Amygdala (tissue), 56 donors: ENCODE data around the gene GKN2.
"Not testable (repeated sequence)": the region's sequence is repeated elsewhere in the genome, so short reads cannot be mapped to it uniquely, and the experiment has no call there.

Source experiments
- DNase-seq, 56 donors: peaks; one replicate each; lab custom pipeline; 2025; lab: John Stamatoyannopoulos, UW

The GKN2 gene

DNA sequence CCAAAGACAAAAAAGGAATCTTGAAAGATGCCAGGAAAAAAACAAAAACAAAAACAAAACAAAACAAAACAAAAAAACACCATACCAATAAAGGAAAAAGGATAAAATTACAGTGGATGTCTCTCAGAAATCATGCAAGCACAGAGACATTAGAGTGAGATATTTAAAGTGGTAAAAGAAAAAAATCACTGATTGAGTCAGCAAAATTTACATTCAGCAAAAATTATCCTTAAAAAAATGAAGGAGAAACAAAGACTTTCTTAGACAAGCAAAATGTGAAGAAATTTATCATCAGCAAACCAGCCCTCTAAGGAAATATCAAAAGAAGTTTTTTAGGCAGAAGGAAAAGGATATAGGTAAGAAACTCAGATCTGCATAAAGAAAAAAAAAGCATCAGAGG, 11.6 kb upstream of the GKN2 start:
- DNase-seq: no peak

DNA sequence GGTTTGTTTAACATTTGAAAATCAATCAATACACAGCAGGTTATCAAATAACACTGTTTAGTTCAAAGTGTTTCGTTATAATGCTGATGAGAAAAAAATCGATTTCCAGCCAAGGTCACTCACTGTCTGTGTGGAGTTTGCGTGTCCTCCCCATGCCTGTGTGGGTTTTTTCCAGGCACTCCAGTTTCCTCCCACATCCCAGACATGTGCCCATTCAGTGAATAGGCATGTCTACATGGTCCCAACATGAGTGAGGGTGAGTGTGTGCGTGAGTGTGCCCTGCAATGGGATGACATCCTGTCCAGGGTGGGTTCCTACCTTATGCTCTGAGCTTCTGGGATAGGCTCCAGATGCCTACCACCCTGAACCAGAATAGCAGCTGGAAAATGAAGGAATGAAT, 8.7 kb upstream of the GKN2 start:
- no peak for DNase-seq

DNA sequence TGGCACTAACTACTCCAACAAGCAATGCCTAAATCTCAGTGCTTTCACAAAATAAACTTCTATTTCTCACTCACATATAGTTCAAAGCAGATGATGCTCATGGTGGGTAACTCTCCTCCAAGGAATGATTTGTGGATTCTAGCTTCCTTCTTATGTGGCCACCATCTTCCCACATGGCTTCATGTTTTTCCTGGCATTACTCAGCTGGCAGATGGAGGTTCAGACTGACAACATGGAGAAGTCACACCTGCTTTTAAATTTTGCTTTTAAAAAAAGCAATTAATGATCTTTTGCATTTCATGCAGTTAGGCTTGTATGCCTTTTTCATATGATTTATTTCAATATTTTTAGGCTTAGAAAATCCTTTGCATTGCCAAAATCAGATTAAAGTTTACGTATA, 6.3 kb upstream of the GKN2 start:
- DNase-seq: no peak

DNA sequence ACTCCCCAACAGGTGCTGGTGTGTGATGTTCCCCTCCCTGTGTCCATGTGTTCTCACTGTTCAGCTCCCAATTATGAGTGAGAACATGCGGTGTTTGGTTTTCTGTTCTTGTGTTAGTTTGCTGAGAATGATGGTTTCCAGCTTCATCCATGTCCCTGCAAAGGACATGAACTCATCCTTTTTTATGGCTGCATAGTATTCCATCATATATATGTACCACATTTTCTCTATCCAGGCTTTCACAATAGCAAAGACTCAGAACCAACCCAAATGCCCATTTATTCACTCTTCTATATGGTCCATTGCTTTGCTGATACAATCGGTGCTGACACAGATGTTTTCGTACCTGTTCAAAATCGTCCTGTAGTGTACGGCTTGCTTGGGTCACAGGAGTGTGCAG, 2.7 kb upstream of the GKN2 start:
- DNase-seq: not testable (repeated sequence)

DNA sequence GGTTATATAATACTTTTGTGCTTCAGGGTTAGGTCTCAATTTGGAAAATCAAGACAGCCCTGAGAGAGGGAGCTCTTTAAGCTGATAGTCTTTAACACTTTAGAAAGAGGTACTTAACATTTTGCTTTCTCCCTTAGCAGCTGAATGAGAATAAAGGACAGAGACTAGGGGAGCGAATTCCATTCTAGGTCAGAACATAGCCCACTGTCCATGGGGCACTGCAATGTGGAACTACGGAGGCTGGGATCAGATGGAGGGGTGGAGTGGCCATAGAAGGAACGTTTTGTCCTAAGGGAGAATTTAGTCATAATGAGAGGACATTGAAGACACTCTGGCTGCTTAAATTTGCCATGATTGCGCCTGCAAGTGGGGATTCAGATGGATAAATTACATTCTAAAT, 794 bp downstream of the GKN2 start:
- no peak for DNase-seq

DNA sequence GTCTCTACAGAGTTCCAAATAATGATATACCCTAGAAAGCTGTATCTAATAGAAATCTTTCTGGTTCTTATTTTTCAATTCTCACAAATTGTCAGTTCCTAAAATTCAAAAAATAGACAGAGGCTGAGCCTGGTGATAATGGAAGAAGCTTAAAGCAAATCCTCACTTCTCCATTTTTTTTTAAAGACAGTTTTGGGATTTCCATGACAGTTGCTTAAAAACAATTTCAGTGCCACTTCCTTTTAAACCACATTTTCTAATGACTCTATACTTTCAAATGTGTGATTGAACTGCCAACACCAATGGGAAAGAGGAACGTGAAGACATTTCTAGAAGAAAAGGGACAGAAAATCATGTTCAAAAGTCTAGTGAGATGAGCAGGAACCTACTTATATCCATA, 4.0 kb downstream of the GKN2 start:
- DNase-seq: no peak

DNA sequence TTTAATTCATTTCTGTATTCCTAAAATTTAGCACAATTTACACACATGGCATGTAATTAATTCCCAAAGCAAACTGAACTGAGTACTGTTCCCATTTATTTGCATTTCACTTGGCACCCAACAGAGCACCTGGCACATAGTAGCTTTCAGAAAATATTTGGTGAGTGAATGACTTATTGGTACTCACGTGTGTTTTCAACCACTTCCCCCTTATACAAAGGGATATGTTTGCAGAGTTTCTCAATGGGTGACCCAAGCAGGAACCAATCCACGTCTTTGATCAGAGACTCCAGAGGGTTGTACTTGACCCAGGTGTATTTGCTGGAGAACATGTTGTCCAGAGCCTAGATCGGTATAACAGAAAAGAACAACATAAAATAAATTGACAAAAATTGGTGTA, 6.6 kb downstream of the GKN2 start:
- no peak for DNase-seq

DNA sequence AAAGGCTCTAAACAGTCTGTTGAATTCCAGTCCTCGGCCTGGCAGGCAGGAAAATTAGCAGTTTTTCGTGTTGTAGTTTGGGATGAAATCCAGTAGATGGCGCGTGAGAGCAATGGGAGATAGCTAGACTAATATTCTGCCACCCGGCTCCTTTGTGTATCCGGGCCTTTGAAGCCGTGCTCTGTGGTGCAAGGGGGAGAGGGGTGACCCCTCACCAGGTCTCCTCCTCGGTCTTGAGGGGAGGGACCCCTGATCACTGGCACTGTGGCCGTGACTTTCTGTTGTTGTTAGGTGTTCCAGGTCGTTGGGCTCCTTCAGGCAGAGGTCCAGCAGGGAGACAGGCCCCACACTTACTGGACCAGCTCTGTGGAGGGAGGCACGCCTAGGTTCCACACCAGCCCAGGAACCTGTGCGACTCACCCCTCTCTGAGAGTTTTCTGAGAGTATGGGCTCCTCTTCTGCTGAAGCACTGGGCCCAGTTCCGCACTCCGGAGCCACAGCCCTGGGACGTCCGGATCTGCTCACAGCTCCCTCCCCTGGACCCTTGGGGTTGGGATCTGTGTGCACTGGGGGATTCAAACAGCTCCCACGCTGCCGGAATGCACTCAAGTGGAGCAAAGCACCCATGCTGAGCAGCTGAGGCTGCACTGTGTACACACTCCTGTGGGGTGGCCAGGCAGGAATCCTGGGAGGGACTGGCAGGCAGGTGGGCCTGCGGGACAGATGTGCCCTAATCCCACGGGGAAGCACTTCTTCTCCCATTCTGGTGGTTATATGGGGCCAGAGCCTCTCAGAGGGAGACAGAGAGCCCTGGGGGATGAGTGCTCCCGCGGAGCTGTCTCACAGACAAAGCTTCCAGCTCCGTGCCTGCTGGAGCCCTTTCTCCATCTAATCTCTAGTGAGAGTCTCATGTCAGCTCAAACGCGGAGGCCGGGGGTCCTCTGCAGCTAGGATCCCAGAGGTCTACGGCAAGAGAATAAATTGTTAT, 8.8 kb downstream of the GKN2 start:
- DNase-seq: peak in 36 of 56 donors; percentile 2 to 75 (median 18)

DNA sequence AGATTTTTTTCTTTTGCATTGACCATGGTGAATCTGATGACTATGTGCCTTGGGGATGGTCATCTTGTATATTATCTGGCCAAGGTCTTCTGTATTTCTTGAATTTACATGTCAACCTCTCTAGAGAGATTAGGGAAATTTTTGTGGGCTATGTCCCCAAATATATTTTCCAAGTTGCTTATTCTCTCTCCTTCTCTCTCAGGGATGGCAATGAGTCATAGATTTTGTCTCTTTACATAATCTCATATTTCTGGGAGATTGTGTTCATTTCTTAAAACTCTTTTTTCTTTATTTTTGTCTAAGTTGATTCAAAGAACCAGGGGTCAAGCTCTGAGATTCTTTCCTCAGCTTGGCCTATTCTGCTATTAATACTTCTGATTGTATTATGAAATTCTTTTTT, 9.9 kb downstream of the GKN2 start:
- DNase-seq: no peak

DNA sequence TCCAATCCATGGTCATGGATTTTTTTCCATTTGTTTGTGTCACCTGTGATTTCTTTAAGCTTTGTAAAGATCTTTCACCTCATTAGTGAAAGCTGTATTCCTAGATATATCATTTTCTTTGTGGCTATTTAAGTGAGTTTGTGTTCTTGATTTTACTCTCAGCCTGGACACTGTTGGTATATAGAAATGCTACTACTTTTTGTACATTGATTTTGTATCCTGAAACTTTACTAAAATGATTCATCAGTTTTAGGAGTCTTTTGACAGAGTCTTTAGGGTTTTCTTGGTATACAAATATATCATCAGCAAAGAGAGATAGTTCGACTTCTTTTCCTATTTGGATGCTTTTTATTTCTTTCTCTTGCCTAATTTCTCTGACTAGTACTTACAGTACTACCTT, 12.3 kb downstream of the GKN2 start:
- DNase-seq: no peak

DNA sequence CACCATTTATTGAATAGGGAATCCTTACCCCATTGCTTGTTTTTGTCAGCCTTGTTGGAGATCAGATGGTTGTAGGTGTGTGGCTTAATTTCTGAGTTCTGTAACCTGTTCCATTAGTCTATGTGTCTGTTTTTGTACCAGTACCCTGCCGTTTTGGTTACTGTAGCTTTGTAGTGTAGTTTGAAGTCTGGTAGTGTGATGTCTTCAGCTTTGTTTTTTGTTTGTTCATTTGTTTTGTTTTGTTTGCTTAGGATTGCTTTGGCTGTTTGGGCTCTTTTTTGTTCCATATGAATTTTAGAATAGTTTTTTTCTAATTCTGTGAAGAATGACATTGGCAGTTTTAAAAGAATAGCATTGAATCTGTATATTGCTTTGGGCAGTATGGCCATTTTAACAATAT, 12.7 kb downstream of the GKN2 start:
- DNase-seq: no peak

DNA sequence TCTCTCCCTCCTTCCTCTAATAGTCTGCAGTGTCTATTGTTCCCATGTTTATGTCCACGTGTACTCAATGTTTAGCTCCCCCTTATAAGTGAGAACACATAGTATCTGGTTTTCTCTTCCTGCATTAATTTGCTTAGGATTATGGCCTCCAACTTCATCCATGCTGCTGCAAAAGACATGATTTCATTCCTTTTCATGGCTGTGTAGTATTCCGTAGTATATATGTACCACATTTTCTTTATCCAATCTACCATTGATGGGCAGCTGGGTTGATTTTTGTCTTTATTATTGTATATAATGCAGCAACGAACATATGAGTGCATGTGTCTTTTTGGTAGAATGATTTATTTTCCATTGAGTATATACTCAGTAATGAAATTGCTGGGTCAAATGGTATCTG, 13.8 kb downstream of the GKN2 start:
- DNase-seq: no peak

DNA sequence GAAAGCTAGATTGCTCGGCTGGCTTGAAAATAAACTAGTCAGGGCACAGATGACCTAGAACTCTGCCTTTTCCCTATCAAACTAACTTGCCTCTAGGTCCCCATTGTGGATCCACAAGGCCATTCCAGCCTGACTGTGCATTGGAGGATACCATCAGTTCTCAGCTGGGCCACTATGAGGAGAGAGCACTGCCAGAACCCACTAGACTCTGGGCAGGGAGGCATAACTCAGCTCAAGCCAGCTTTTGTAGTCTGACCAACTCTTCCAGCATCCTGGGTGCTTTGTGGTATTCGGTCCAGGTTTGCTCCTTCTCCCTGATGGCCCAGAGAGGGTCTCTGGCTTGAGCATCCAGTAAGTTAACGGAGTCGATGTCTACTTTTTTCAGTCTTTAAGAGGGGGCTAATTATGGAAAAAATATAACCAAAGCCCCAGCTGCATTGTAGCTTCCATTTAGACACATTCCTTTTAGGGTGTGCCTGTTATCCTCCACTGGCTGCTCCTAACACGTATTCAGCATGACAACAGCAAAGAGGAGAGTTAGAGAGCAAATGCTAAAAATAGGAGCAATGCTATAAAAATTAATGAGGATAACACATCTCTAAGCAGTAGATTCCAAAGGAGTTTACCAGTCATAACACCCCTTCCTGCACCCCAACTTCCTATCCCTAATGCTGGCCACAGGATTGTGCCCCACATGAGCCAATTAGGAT, 15.2 kb downstream of the GKN2 start:
- no peak for DNase-seq

DNA sequence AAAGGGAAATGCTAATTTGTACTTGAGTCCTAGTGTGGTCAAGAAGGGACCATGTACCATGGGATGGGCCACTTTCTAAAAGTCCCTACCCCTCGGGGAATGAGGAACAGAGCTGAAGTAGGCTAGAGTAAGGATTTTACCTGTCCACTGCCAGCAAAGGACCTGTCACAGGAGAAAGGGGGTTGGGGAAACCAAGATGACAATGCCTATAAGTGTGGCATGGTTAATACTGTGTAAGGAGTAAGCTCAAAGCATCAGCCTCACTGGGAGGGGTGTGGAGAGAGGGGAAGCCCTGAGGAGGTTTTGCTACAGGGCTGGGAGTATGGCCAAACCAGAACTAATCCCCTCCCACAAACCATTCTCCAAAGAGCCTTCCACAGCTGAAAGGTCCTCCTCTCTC, 15.8 kb downstream of the GKN2 start:
- no peak for DNase-seq

DNA sequence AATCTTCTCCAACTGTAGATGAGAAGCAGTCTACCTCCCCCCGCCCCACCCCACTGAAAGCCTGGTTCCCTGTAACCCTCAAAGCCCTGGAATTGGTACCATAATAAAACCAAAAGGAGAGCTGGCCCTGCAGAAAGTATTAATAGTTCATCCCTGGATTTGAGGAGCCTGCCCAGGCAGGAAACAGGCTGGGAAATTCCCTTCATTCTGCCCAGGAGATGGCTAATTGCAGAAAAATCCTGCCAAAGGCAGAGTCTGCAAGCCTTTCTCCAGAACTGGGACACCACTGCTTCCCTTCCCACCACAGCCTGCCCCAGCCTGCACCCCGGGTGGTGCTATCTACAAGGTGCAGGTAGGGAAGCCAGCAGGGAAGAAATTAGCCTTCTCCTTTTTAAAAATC, 16.3 kb downstream of the GKN2 start:
- no peak for DNase-seq

DNA sequence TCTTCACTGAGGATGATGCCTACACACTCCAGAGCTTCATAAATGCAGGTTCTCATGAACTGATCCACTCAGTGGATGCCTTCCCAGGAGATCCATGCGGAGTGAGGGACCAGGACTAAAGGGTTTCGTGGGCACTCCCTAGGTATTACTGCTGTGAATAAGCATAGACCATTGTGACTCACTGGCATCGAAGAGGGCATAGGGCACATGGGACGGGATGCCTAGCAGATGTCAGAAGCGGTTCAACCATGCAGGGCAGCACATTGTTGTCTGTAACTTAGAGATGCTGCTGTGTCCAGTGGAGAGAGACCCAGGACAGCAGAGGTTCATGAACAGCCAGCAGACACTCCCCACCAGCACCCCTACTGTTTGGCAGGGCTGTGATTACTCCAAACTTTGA, 17.2 kb downstream of the GKN2 start:
- no peak for DNase-seq

DNA sequence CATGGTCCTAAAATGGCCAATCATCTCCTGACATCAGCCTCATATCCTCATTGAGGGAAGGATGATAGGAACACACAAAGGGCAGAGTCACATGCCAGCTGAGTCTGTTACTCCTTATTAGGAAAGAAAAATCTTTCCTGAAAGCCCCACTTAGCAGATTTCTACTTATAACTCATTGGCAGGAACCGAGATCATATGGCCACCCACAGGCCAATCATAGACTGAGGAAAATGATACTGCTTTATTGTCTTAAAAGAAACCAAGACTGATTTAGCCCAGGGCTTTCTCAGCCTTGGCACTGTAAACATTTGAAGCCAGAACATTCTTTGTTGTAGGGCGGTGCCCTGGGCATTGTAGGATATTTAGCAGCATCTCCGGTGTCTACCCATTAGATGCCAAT, 18.7 kb downstream of the GKN2 start:
- DNase-seq: no peak

DNA sequence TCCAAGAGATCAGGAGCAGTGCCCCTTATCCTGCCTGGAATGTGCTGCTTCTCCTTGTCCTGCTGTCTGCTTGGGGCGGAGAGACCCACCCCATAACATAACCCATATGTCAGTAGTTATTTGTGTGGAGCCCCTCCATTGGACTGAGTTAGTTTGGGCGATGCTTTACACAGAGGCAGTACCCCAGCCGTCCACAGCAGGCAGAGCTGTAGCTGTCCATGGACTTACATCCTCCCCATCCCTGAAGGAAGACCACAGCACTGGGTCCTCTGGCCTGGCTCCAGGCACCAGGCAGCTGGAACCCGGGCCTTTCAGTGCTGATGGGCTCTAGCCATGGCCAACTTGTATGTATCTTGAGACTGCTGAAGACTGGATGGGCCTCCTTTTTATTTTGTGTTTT, 20.3 kb downstream of the GKN2 start:
- DNase-seq: no peak

DNA sequence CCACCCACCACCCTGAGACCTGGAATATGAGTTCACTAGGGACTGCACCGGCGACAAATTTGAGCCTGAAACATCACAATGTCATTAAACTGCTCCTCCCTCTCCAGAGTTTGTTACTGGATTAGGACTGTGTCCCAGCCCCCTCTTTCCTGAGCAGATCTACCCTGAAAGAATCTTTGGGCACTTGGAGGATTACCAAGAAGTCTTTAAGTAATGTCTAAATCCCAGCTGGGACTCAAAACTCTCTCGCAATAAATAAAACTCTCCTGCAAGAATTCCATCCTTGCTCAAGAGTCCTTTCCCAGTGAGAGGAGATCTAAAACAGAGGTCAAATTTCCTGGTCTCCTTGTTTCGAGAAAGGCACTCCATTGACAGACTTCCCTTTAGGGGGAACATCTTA, 20.9 kb downstream of the GKN2 start:
- DNase-seq: no peak

DNA sequence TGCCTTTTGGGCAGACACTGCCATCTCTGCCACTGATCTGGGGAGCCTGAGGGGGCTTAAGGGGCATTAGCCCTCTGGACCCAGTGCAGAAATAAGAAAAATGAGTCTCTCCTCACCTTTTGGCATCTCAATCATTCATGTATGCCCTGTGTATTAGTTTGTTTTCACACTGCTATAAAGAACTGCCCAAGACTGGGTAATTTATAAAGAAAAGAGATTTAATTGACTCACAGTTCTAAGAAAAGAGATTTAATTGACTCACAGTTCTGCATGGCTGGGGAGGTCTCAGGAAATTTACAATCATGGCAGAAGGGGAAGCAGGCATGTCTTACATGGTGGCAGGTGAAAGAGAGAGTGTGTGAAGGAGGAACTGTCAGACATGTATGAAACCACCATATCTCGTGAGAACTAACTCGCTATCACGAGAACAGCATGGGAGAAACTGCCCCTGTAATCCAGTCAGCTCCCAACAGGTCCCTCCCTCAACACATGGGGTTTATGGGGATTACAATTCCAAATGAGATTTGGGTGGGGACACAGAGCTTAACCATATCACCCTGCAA, 21.5 kb downstream of the GKN2 start:
- DNase-seq: no peak

DNA sequence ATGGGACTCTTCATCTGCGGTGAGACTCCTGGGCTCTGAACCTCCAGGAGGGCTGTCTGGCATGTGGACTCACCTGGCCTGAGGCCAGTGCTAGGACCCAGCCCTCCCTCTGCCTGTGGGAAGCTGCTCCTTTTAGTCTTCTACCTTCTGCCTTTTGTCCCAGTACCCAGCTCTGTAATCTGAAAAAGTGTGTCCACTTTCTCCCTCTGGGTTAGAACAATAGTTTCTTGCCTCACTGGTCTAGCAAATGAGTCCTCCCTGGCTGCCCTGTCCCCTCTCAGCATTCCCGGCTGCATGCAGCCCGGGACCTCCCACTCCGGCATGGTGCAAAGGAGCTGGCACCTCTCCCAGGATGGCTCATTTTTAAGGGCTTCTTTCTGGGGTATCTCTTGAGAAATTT, 25.9 kb downstream of the GKN2 start:
- no peak for DNase-seq
